ENCODE results near the gene UCMA.

DNA sequence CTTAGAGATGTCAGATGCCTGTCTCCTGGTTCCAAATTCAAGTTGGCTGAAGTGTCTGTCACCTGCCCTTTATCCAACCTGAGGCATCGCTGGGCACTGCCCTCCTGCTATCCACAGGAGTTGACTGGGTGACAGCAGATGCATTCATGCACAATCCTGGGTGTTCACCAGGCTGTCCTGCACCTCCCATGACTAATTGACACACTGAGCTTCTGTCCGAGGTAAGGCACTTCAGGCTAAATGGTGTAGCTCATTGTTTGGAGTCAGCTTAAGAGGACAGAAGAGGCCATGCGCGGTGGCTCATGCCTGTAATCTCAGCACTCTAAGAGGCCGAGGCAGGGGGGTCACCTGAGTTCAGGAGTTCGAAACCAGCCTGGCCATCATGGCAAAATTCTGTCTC is 2.4 kb downstream of the UCMA start:
- TF ChIP-seq POLR2AphosphoS5 (IDR thresholded peaks at IDR 0.05), result no peak
- TF ChIP-seq, protein P1, sequence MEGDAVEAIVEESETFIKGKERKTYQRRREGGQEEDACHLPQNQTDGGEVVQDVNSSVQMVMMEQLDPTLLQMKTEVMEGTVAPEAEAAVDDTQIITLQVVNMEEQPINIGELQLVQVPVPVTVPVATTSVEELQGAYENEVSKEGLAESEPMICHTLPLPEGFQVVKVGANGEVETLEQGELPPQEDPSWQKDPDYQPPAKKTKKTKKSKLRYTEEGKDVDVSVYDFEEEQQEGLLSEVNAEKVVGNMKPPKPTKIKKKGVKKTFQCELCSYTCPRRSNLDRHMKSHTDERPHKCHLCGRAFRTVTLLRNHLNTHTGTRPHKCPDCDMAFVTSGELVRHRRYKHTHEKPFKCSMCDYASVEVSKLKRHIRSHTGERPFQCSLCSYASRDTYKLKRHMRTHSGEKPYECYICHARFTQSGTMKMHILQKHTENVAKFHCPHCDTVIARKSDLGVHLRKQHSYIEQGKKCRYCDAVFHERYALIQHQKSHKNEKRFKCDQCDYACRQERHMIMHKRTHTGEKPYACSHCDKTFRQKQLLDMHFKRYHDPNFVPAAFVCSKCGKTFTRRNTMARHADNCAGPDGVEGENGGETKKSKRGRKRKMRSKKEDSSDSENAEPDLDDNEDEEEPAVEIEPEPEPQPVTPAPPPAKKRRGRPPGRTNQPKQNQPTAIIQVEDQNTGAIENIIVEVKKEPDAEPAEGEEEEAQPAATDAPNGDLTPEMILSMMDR (IDR thresholded peaks at IDR 0.05 in 8 of 11, conservative IDR thresholded peaks at IDR 0.05 in 3 of 11), result no peak

All from spleen (tissue), 7 donors.